Measurements from ENCODE around the gene ZNF619.

DNA sequence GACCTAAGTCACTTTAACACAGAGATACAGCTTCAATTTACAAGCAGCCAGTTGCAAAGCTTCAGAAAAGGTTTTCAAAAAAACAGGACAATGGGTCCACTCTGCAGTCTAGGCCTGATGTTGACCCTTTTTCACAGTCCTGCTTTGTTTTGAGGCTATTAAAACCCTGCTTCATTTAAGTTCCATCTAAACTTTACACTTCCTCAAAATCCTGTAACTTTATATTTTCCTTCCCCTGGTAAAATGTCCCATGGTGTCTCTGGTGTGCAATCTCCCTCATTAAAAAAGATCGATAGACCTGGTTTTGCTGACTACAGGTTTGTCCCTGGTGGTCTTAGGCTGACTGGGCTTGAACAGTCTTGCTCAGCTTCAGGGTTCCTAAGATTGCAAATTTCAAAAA, 24.9 kb upstream of the ZNF619 start:
- TF ChIP-seq, protein P1, sequence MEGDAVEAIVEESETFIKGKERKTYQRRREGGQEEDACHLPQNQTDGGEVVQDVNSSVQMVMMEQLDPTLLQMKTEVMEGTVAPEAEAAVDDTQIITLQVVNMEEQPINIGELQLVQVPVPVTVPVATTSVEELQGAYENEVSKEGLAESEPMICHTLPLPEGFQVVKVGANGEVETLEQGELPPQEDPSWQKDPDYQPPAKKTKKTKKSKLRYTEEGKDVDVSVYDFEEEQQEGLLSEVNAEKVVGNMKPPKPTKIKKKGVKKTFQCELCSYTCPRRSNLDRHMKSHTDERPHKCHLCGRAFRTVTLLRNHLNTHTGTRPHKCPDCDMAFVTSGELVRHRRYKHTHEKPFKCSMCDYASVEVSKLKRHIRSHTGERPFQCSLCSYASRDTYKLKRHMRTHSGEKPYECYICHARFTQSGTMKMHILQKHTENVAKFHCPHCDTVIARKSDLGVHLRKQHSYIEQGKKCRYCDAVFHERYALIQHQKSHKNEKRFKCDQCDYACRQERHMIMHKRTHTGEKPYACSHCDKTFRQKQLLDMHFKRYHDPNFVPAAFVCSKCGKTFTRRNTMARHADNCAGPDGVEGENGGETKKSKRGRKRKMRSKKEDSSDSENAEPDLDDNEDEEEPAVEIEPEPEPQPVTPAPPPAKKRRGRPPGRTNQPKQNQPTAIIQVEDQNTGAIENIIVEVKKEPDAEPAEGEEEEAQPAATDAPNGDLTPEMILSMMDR (IDR thresholded peaks at IDR 0.05; ENCODE audit: low read depth, low read length, missing input control), result no peak
- no peak for TF ChIP-seq JUND (IDR thresholded peaks at IDR 0.05)
- TF ChIP-seq HNF4A (conservative IDR thresholded peaks at IDR 0.05), result no peak
- TF ChIP-seq, protein P2, sequence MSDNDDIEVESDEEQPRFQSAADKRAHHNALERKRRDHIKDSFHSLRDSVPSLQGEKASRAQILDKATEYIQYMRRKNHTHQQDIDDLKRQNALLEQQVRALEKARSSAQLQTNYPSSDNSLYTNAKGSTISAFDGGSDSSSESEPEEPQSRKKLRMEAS (IDR thresholded peaks at IDR 0.05), result no peak
- TF ChIP-seq YY1 (IDR thresholded peaks at IDR 0.05), result no peak
- no peak for TF ChIP-seq RXRA (IDR thresholded peaks at IDR 0.05)
- TF ChIP-seq FOXA1 (IDR thresholded peaks at IDR 0.05), result no peak
- no peak for TF ChIP-seq RAD21 (IDR thresholded peaks at IDR 0.05)
- TF ChIP-seq, protein P3, sequence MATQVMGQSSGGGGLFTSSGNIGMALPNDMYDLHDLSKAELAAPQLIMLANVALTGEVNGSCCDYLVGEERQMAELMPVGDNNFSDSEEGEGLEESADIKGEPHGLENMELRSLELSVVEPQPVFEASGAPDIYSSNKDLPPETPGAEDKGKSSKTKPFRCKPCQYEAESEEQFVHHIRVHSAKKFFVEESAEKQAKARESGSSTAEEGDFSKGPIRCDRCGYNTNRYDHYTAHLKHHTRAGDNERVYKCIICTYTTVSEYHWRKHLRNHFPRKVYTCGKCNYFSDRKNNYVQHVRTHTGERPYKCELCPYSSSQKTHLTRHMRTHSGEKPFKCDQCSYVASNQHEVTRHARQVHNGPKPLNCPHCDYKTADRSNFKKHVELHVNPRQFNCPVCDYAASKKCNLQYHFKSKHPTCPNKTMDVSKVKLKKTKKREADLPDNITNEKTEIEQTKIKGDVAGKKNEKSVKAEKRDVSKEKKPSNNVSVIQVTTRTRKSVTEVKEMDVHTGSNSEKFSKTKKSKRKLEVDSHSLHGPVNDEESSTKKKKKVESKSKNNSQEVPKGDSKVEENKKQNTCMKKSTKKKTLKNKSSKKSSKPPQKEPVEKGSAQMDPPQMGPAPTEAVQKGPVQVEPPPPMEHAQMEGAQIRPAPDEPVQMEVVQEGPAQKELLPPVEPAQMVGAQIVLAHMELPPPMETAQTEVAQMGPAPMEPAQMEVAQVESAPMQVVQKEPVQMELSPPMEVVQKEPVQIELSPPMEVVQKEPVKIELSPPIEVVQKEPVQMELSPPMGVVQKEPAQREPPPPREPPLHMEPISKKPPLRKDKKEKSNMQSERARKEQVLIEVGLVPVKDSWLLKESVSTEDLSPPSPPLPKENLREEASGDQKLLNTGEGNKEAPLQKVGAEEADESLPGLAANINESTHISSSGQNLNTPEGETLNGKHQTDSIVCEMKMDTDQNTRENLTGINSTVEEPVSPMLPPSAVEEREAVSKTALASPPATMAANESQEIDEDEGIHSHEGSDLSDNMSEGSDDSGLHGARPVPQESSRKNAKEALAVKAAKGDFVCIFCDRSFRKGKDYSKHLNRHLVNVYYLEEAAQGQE (IDR thresholded peaks at IDR 0.05), result no peak
- TF ChIP-seq TAF1 (conservative IDR thresholded peaks at IDR 0.05), result no peak
- TF ChIP-seq EGR1 (IDR thresholded peaks at IDR 0.05; ENCODE audit: low read depth in 2 of 2), result no peak
- TF ChIP-seq, protein P4, sequence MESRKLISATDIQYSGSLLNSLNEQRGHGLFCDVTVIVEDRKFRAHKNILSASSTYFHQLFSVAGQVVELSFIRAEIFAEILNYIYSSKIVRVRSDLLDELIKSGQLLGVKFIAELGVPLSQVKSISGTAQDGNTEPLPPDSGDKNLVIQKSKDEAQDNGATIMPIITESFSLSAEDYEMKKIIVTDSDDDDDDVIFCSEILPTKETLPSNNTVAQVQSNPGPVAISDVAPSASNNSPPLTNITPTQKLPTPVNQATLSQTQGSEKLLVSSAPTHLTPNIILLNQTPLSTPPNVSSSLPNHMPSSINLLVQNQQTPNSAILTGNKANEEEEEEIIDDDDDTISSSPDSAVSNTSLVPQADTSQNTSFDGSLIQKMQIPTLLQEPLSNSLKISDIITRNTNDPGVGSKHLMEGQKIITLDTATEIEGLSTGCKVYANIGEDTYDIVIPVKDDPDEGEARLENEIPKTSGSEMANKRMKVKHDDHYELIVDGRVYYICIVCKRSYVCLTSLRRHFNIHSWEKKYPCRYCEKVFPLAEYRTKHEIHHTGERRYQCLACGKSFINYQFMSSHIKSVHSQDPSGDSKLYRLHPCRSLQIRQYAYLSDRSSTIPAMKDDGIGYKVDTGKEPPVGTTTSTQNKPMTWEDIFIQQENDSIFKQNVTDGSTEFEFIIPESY (IDR thresholded peaks at IDR 0.05), result no peak
- no peak for TF ChIP-seq SP1 (IDR thresholded peaks at IDR 0.05)
